Measurements from ENCODE around the gene VSIG4.

Gene VSIG4

DNA sequence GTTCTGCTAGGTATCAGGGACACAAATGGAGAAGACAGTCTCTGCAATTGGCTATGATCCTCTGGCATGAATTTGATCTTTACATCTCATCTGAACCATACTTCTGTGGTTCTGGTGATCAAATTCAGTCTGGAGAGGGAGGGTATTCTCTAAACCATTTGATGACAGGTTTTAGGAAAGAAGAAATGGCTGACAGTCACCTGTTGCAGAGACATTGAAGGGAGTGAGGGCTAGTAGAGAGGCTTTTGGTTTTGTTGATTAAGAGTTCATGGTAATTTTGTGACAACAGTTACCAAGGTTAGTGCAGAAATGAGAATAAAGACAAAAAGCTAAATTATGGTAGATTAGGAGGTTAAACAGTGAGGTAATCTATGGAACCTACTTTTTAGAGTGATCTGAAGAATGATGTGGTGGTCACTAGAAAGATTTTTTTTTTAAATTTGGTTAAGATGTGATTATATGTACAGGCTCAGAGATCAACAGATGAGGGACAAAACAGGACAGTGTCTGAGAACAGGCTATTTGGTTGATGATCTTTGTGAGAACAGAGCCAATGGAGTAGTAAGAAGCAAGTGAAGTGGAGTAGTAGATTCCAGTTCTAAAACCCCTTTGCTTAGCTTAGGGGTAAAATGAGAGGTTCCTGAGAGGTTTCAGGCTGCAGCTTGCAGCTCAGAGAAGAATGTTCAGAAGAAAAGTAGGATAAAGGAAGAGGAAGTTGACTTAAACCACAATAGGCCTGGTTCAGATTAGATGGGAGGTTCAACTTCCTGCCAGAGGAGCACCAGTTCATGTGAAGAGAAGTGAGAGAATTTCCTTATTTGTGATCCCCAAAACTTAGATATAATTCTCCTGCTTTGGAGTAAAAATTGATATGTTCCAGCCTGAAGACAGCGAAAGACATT, 34.7 kb downstream of the VSIG4 start:
- H3K27ac Mint-ChIP-seq = peak overlapping the region in 1 of 2 donors; percentile 77
- H3K4me1 Mint-ChIP-seq = peaks cover 49% of the 10 kb centered on the region

DNA sequence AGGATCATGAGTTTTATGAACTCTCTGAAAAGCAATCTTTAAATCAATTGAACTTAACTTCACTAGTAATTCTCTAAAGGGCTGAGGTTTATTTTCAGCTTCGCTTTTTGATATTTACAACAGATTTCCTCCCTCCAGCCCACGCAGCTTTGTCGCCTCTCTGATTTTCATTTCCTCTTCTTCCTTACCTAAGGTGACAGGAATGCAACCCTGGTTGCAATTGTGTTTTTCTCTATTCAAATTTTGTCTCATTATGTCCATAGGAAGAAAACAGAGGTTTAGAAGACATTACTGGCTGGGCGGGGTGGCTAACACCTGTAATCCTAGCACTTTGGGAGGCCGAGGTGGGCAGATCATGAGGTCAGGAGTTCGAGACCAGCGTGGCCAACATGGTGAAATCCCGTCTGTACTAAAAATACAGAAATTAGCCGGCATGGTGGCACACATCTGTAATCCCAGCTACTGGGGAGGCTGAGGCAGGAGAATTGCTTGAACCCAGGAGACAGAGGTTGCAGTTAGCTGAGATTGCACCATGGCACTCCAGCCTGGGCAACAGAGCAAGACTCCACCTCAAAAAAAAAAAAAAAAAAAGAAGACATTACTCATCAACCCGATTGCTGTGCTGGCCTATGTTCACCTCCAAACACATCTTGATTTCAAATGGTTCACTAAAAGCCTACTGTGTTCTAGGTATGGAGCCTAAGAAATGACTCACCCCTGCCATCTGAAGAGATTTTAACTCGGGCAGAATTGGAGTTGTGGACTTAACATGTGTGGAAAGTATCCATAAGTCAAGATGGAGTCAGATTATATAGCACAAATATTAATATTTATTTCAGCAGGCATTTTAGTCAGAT, 36.8 kb downstream of the VSIG4 start:
- peak overlapping the region; percentile 30 to 74 for H3K27ac Mint-ChIP-seq

More for the DNA sequence above, 34.7 kb downstream of the VSIG4 start:
- Mint-ChIP-seq H3K9me3 (peaks cover 6 to 12% of the 10 kb centered on the region in 2 donors), H3K27me3 (no peaks in the 10 kb centered on the region), H3K4me3 (peak overlapping the region in 1 of 2 donors; percentile 11)
- DNase-seq (no peak), ATAC-seq (peak; percentile 28)

DNA sequence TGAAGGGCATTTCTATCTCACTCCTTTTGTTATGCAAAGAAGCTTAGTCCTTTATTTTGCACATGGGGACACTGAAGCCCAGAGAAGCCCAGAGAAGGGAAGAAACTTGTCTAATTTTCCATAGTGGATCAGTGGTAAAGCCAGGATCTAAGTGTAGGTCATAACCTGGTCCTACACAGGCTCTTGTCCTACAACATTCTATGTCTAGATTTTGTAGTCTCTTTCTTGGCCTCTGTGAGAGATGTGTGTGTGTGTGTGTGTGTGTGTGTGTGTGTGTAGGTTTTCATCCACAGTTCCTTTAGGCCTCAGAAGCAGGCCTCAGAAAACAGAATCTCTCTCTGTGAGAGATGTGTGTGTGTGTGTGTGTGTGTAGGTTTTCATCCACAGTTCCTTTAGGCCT, 38.3 kb downstream of the VSIG4 start:
- H3K4me3 Mint-ChIP-seq = no peak overlapping the region
- peaks cover 55% of the 10 kb centered on the region for H3K4me1 Mint-ChIP-seq
- no peaks in the 10 kb centered on the region for H3K27me3 Mint-ChIP-seq
- no peak for DNase-seq
- no peak for ATAC-seq
- peaks cover 6 to 12% of the 10 kb centered on the region in 2 donors for H3K9me3 Mint-ChIP-seq
- peak overlapping the region; percentile 27 to 70 for H3K27ac Mint-ChIP-seq

More for the DNA sequence above, 36.8 kb downstream of the VSIG4 start:
- Mint-ChIP-seq H3K9me3 (peaks cover 6 to 12% of the 10 kb centered on the region in 2 donors), H3K4me1 (peaks cover 55% of the 10 kb centered on the region), H3K4me3 (no peak overlapping the region), H3K27me3 (no peaks in the 10 kb centered on the region)
- no peak for ATAC-seq
- no peak for DNase-seq

DNA sequence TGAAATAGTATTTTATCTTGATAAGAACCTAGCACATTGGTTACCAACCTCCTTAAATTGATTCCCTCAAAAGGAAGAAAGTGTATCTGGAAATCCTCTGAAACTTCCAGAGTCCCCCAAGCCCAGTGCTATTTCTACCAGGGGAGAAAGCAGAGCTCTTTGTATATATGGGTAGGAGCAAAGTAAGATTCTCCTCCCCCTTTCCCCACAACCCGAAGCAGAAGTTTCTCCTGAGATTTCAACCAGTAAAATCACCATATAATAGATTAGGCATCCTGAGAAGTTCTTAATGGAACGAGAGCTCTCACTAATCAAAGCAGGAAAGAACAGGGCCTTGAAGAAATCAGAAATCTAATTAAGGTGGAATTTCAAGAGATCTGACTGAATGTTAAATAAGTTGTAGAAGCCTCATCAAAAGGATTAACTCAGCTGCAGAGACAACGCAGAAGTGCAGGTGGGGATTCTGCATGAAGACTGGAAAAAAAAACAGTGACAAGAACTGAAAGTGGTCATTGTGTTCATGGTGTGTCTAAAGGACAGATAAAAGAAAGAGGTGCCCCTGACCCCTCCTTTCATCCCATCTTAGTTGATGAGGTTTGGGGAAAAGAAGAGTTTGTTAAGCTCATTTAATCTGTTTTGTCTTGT, 39.1 kb downstream of the VSIG4 start:
- Mint-ChIP-seq H3K27me3 (no peaks in the 10 kb centered on the region), H3K9me3 (peaks cover 6 to 12% of the 10 kb centered on the region in 2 donors), H3K27ac (peak overlapping the region in 1 of 2 donors; percentile 65), H3K4me1 (peaks cover 51% of the 10 kb centered on the region), H3K4me3 (peak overlapping the region in 1 of 2 donors; percentile 57)
- ATAC-seq (no peak), DNase-seq (no peak)

DNA sequence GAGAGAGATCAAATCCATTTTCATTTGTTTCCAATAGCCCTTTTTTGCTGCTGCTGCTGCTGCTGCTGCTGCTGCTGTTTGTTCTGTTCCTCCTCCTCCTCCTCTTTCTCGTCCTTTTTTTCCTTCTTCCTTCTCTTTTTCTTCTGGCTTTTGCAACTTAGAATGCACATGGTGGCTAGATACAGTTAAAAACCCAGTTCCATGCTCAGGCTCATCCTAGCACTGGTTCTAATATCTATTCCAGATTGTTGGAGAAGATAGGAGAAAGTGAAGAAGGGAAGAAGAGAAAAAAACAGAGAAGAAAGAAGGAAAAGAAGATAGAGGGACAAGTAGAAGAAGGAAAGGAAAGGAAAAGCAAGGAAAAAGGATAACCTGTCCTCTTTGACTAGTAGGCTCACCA, 39.7 kb downstream of the VSIG4 start:
- DNase-seq (no peak), ATAC-seq (no peak)
- Mint-ChIP-seq H3K27me3 (no peaks in the 10 kb centered on the region), H3K27ac (peak overlapping the region in 1 of 2 donors; percentile 19), H3K4me3 (peak overlapping the region in 1 of 2 donors; percentile 27), H3K9me3 (peaks cover 6 to 7% of the 10 kb centered on the region in 2 donors), H3K4me1 (peaks cover 45% of the 10 kb centered on the region)

DNA sequence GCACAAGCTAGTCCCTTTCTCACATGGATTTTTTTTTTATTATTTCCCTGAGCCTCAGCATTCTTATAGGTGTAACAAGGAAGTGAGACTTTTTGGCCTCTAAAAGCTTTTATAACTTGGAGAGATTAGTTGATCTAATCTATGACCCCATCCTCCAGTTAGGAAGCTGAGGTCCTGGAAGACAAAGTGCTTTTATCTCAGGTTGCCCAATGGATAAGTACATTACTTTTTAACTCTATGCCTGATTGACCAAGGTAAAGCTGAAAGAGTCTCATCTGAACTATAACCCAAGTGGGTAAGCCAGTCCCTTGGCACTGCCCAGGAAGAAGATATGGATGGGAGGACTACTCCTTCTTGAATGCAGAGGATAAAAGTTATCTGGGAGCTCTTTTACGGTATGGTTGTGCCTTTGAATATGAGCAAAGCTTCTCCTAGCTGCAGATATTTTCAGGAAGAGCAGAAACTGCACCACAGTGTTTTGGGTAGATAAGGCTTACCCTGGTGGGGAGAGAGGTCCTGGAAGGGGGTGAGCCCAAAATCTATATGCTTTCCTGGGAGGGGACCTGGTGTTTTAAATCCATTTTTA, 40.2 kb downstream of the VSIG4 start:
- Mint-ChIP-seq H3K27ac (peak overlapping the region in 1 of 2 donors; percentile 75), H3K9me3 (peaks cover 2 to 3% of the 10 kb centered on the region in 2 donors), H3K4me3 (no peak overlapping the region), H3K27me3 (no peaks in the 10 kb centered on the region), H3K4me1 (peaks cover 40% of the 10 kb centered on the region)
- ATAC-seq = no peak
- DNase-seq = no peak

DNA sequence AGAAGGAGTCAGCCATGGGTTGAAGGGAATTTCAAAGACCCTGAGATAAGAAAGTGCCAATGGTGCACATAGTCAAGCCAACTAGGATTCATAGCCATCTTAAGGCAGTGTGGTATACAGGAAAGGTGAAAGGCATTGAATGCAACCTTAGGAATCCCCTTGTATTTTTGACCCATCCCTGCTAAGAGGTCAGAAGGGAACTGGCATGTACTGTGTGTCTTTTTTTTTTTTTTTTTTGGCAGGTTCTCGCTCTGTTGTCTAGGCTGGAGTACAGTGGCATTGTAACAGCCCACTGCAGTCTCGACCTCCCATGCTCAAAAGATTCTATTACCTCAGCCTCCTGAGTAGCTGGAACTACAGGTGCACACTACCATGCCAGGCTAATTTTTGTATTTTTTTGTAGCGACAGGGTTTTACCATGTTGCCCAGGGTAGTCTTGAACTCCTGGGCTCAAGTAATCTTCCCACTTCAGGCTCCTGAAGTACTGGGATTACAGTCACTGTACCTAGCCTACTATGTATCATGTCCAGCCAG, 40.8 kb downstream of the VSIG4 start:
- H3K27me3 Mint-ChIP-seq = no peaks in the 10 kb centered on the region
- peaks cover 39% of the 10 kb centered on the region for H3K4me1 Mint-ChIP-seq
- no peak for DNase-seq
- no peak for ATAC-seq
- peak overlapping the region in 1 of 2 donors; percentile 87 for H3K27ac Mint-ChIP-seq
- H3K9me3 Mint-ChIP-seq = no peaks in the 10 kb centered on the region
- H3K4me3 Mint-ChIP-seq = no peak overlapping the region

DNA sequence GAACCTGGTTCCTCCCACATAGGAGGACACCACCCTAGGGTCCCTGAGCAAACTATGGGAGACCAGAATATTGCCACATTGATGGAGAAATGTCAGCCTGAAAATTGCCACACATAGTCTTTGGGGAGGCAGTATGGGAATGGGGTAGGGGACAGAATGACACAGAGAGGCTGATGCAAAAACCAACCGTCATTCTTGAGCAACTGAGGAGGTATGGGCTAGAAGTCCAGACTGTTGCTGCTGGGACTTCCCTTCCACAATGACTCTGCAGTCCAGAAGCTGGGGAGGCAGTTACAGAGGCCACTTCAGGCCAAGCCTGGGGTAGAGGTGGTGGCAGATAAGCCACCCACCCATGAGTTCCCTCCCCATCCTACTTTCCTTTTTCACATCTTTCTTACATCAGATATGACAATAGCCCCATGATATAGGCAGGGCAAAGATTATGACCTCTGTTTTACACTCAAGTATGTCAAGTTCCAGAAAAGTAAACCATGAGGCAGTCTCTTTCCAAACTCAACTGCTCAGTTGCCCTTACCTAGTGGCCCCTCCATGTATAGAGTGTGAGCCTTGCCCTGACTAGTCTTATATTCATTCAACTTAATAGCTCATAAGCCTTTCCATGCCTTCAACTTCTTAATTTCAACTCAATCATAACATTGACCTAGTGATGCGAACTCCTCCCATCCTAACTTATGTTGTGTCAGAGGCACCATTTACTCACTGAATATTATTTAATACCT, 41.7 kb downstream of the VSIG4 start:
- Mint-ChIP-seq H3K27ac (peak overlapping the region in 1 of 2 donors; percentile 87), H3K4me3 (no peak overlapping the region), H3K27me3 (no peaks in the 10 kb centered on the region), H3K9me3 (peaks cover 0 to 3% of the 10 kb centered on the region in 2 donors), H3K4me1 (peaks cover 43% of the 10 kb centered on the region)
- DNase-seq (no peak), ATAC-seq (peak; percentile 67)

DNA sequence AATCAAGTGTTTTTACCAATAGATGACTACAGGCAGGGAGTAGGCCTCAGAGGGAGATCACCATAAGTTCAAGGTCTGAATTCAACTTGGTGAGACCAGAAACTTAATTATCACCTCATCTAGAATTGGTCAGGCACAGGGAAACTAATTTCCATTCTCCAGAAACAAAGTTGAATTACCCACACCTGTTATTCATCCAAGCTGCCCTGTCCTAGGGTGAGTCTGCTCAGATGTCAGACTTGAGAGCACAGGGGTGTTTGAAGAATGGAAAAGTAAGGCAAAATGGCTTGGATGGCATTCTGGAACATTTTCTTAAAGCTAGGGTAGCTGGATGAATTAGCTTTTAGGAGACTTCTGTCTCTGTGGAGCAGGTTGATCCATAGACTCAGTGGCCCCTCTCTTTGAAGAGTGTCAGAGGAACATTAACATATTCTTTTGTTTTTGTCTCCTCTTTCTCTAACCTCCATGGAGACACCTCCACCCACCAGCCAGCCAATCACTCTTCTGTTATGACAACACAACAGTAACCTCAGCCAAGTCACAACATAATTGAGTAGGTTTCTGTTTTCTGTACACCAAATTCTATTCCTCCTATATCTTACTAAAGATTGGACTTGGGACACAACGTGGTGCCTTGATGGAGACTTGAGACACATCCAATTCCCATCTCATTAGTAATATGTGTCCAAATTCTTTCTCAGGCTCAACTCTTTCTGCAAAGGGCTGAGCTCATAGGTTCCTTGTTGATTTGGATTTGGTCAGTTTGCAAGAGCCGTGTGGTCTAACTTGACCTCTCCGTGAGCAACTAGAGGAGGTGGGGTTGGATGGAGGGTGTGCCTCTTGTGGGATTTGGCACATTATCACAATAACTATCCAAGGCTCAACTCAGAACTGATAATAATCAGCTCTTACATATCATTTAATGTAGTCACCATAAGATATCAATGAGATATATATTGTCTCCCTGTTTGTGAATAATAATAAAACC, 45.1 kb downstream of the VSIG4 start:
- Mint-ChIP-seq H3K27ac (no peak overlapping the region), H3K9me3 (peaks cover 0 to 10% of the 10 kb centered on the region in 2 donors), H3K4me1 (peaks cover 12% of the 10 kb centered on the region), H3K4me3 (no peak overlapping the region), H3K27me3 (no peaks in the 10 kb centered on the region)
- peak; percentile 73 for ATAC-seq
- DNase-seq = no peak

DNA sequence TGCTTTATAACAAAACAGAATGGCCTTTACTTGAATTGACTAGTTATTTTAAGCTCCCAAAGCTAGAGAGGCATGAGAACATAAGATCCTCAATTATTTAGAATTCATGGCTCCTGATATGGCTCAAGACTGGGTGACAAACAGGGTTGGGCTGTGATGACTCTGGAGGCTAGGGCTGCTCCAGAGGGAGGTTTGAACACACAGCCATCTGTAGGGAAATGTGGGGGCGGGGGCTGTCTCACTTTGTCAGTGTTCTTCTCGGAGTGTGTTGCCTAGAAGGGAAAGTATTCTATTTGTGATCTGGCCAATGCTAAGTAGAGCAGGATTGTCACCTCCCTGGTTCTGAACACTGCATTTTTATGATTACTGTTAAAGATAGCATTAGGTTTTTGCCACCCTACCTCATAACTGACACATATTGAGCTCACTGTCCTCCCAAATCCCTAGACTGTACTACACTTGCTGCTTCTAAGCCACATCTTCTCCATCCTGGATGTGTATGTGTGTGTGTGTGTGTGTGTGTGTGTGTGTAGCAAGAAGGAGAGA, 45.9 kb downstream of the VSIG4 start:
- Mint-ChIP-seq H3K4me3 (no peak overlapping the region), H3K27ac (peak overlapping the region in 1 of 2 donors; percentile 60), H3K27me3 (no peaks in the 10 kb centered on the region), H3K9me3 (peaks cover 0 to 10% of the 10 kb centered on the region in 2 donors), H3K4me1 (peaks cover 9% of the 10 kb centered on the region)
- no peak for DNase-seq
- no peak for ATAC-seq

DNA sequence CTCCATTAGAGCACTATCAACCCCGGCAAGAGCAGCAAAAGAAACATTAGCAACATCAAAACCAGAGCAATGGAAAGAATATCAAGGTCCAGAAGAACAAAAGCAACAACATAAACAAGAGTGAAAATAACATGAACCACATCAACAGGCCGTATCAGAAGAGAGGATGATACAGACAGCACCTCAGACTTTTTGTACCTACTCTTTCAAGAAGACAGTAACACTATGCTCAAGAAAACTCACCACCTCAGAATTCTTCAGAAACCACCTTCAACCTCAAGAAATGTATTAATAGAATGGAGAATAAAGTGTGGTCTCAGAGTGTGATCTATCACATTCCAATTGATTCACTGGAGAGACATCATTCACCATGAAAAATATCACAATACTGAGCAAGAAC, 46.5 kb downstream of the VSIG4 start:
- H3K4me3 Mint-ChIP-seq = no peak overlapping the region
- H3K27me3 Mint-ChIP-seq = no peaks in the 10 kb centered on the region
- ATAC-seq (no peak), DNase-seq (no peak)
- peaks cover 9% of the 10 kb centered on the region for H3K4me1 Mint-ChIP-seq
- H3K27ac Mint-ChIP-seq = no peak overlapping the region
- peaks cover 0 to 10% of the 10 kb centered on the region in 2 donors for H3K9me3 Mint-ChIP-seq

DNA sequence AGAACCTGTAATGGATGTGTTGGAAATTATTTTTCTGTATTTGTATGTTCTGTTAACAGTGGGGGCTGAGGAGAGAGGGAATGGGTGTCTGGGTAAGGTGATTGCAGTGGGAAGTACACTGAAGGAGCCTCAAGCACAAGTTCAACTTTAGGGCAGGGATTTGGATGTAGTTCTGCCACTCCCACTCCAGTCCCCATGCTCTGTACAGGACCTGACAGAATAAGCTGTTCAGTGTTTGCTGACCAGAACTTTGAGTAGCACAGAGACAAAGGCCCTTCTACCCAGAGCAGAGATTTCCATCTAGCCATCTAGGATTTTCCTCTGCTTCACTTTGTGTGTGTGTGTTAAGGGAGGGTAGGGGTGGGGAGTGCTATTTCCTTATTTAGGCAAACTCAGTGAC, 49.2 kb downstream of the VSIG4 start:
- DNase-seq (no peak), ATAC-seq (no peak)
- Mint-ChIP-seq H3K4me1 (peaks cover 29% of the 10 kb centered on the region), H3K9me3 (peaks cover 0 to 10% of the 10 kb centered on the region in 2 donors), H3K4me3 (no peak overlapping the region), H3K27ac (no peak overlapping the region), H3K27me3 (no peaks in the 10 kb centered on the region)

DNA sequence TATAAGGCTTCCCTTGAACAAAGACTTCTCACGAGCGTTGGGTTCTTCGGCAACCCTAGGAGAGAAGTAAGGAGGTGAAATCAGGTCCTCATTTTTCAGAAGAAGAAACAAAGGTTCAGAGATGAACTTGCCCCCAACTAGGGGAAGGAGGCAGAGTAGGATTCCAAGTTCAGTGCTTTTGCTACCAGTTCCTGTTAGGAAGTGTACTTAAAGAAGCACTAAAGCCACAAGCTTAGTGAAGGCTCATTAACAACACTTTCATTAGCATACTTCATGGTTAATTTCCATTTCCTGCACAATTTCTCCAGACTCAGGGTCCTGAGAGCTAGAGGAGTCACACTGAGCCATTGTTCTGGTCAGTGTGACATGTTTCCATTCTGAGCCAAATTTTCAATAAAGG, 52.1 kb downstream of the VSIG4 start:
- Mint-ChIP-seq H3K27ac (peak overlapping the region in 1 of 2 donors; percentile 65), H3K9me3 (peaks cover 0 to 3% of the 10 kb centered on the region in 2 donors), H3K4me3 (no peak overlapping the region), H3K4me1 (peaks cover 22% of the 10 kb centered on the region), H3K27me3 (no peaks in the 10 kb centered on the region)
- DNase-seq (no peak), ATAC-seq (no peak)

All from stimulated activated naive CD8-positive, alpha-beta T cell treated with anti-CD3 and anti-CD28 coated beads, Interleukin-15, amount 100 ng/mL, for 72 hours (primary cell).